Adrenal gland (tissue), 12 donors: ENCODE data around the gene KRTAP1-4. TPM values are rescaled to one million over a fixed set of nuclear protein-coding genes. Genes with fewer than 3 reads are reported as not detected.
"Not testable (repeated sequence)": the region's sequence is repeated elsewhere in the genome, so short reads cannot be mapped to it uniquely, and the experiment has no call there.

ENCODE experiments used
- DNase-seq, 7 donors: peaks; one replicate each; pipeline ENCODE4 v3.0.0-alpha.2; 2019 to 2020
- H3K27ac ChIP-seq, 5 donors: fragments of 200-600 bp; sonication (generic) in 4 of 5; 1 replicate in 3 of 5; 2 replicates in 2 of 5; pipeline versions ENCODE4 v1.5.1 to v1.8.0; 2016 to 2020; ENCODE audit warnings: mild to moderate bottlenecking in 1 of 5
- H3K27me3 ChIP-seq: fragments of 200-600 bp; 2 replicates; pipeline ENCODE4 v1.8.0; 2021
- H3K36me3 ChIP-seq, 2 donors: fragments of 200-600 bp; replicated peaks in 1 of 2; 1 replicate in 1 of 2; 2 replicates in 1 of 2; pipeline versions ENCODE4 v1.5.1 to v1.8.0; 2018 to 2022
- H3K4me1 ChIP-seq, 2 donors: fragments of 200-600 bp; replicated peaks in 1 of 2; 1 replicate in 1 of 2; 2 replicates in 1 of 2; pipeline versions ENCODE4 v1.5.1 to v1.8.0; 2018 to 2021
- H3K4me3 ChIP-seq, 4 donors: fragments of 200-600 bp; sonication (generic) in 3 of 4; one replicate each; pipeline ENCODE4 v1.5.1; 2016 to 2018
- H3K9me3 ChIP-seq, 3 donors: fragments of 200-600 bp; sonication (generic) in 1 of 3; replicated peaks in 1 of 3; 1 replicate in 2 of 3; 2 replicates in 1 of 3; pipeline versions ENCODE4 v1.5.1 to v1.8.0; 2016 to 2021
- CTCF ChIP-seq, 6 experiments: fragments of 450-650 bp in 4 of 6; fragments of 200-600 bp in 2 of 6; sonication (generic) in 1 of 6; IDR thresholded peaks; 1 replicate in 5 of 6; 2 replicates in 1 of 6; pipeline versions ENCODE4 v1.5.1 to v1.8.0; 2016 to 2021; ENCODE audit warnings: antibody characterized with exemption in 6 of 6, mild to moderate bottlenecking in 2 of 6, moderate library complexity in 1 of 6
- POLR2A ChIP-seq, 2 donors: fragments of 450-650 bp; IDR thresholded peaks; one replicate each; pipeline ENCODE4 v1.6.1; 2017; ENCODE audit warnings: antibody characterized with exemption in 2 of 2, mild to moderate bottlenecking in 2 of 2, moderate library complexity in 1 of 2
- WGBS, 4 donors: extraction: QIAGEN DNeasy Blood & Tissue Kit in 2 of 4; methylation state at CpG; one replicate each; pipeline versions ENCODE4 v1.1.5 to v1.1.7; 2013 to 2017; 5-methylcytosine and 5-hydroxymethylcytosine counted together
- intact Hi-C, 2 donors: fragments of 100-400 bp; cut with DNase I; formaldehyde crosslinking; loops; one replicate each; pipeline versions ENCODE4 v1.14.1 to v1.15.0; 2022 to 2023
- polyA plus RNA-seq, 3 donors: library from polyadenylated mRNA; stranded (reverse); fragments of 200-250 nt in 2 of 3; fragments of 350-450 nt in 1 of 3; fragmentation: Illumina TruSeq in 1 of 3; extraction: RNeasy Lipid Tissue Mini Kit (QIAGEN cat#74804) in 1 of 3; gene quantifications; one replicate each; pipeline ENCODE4 v1.2.3, GENCODE V29; 2013 to 2014
- total RNA-seq, 9 donors: library from RNA; depleted of rRNA in 4 of 9; stranded (reverse); fragments of >200 nt in 4 of 9; fragments of 120-200 nt in 1 of 9; fragmentation: NEBNext Ultra II Directional in 1 of 9; extraction: Animal tissue kit (Norgen Biotek cat#: 25700) in 1 of 9; gene quantifications; one replicate each; pipeline versions ENCODE4 v1.1.0 to v1.2.4, GENCODE V29; 2013 to 2023
- donor health status: healthy with polysubstance abuse.
- donor health status: Bipolar disorder and iron deficiency.
- donor health status: DM: yes; HTN: yes; CAD: no.
- donor health status: DM: no; HTN: no; CAD: no.
- donor health status: DM: no; HTN: no; CAD: no.
- donor health status: DM: yes; HTN: yes; CAD: no.

KRTAP1-4 gene
- total and polyA plus RNA-seq, 12 donors = not detected

- H3K27ac ChIP-seq = no peak overlapping the region
- H3K36me3 ChIP-seq = no peaks in the 10 kb centered on the region
- no peak overlapping the region for H3K4me3 ChIP-seq
- no peaks in the 10 kb centered on the region for H3K27me3 ChIP-seq
- no peaks in the 10 kb centered on the region for H3K9me3 ChIP-seq
- no peaks in the 10 kb centered on the region for H3K4me1 ChIP-seq
- no peak for TF ChIP-seq CTCF (IDR thresholded peaks at IDR 0.05)
- no peak for TF ChIP-seq POLR2A (IDR thresholded peaks at IDR 0.05)
- 67 to 77% (median 73%) methylated on average over 5 of the region's 5 CpGs for WGBS, 4 donors
- intact Hi-C loops = no loop called here
- no peak for DNase-seq
Measured at GRCh38 chr17:41058741-41059140, 28.7 kb upstream of the KRTAP1-4 start.

- no peaks in the 10 kb centered on the region for H3K9me3 ChIP-seq
- no peaks in the 10 kb centered on the region for H3K4me1 ChIP-seq
- no peak overlapping the region for H3K27ac ChIP-seq
- TF ChIP-seq CTCF (IDR thresholded peaks at IDR 0.05) (no peak), POLR2A (IDR thresholded peaks at IDR 0.05) (no peak)
- WGBS, 4 donors = 91 to 97% (median 92%) methylated on average over 1 of the region's 1 CpG
- intact Hi-C loops = no loop called here
- H3K36me3 ChIP-seq = no peaks in the 10 kb centered on the region
- DNase-seq = no peak
- no peaks in the 10 kb centered on the region for H3K27me3 ChIP-seq
- H3K4me3 ChIP-seq = no peak overlapping the region
Measured at GRCh38 chr17:41057547-41057946, 27.6 kb upstream of the KRTAP1-4 start.

- H3K27me3 ChIP-seq, DNase-seq, H3K27ac ChIP-seq, H3K4me3 ChIP-seq, H3K4me1 ChIP-seq, intact Hi-C loops, H3K9me3 ChIP-seq, H3K36me3 ChIP-seq: not testable (repeated sequence)
- WGBS, 4 donors = 33 to 58% (median 54%) methylated on average over 1 of the region's 6 CpGs
Measured at GRCh38 chr17:41055130-41055529, 25.1 kb upstream of the KRTAP1-4 start, which contains the start of gene KRTAP2-2. Gene KRTAP2-2, minus strand, starts transcription at chr17:41055230. Its CDS starts 19 bp downstream, at chr17:41055211.

- H3K27ac ChIP-seq, H3K36me3 ChIP-seq, H3K9me3 ChIP-seq, H3K4me3 ChIP-seq, DNase-seq, intact Hi-C loops, H3K27me3 ChIP-seq, H3K4me1 ChIP-seq: not testable (repeated sequence)
- WGBS, 4 donors = 68 to 97% (median 82%) methylated on average over 5 to 9 of the region's 9 CpGs
Measured at GRCh38 chr17:41054556-41054955, 24.6 kb upstream of the KRTAP1-4 start.

- WGBS, 4 donors = 91 to 96% (median 92%) methylated on average over 4 of the region's 4 CpGs
- no peaks in the 10 kb centered on the region for H3K9me3 ChIP-seq
- H3K4me1 ChIP-seq = no peaks in the 10 kb centered on the region
- no peaks in the 10 kb centered on the region for H3K36me3 ChIP-seq
- intact Hi-C loops = no loop called here
- DNase-seq = no peak
- no peak for TF ChIP-seq POLR2A (IDR thresholded peaks at IDR 0.05)
- no peak for TF ChIP-seq CTCF (IDR thresholded peaks at IDR 0.05)
- no peaks in the 10 kb centered on the region for H3K27me3 ChIP-seq
- H3K4me3 ChIP-seq = no peak overlapping the region
- H3K27ac ChIP-seq = no peak overlapping the region
Measured at GRCh38 chr17:41054025-41054424, 24.0 kb upstream of the KRTAP1-4 start.
